ENCODE data around the gene RAPGEF1.

Gene RAPGEF1

GRCh38 chr9:131668057-131668438 is 71.8 kb downstream of the RAPGEF1 start:
- TF ChIP-seq, protein P1, sequence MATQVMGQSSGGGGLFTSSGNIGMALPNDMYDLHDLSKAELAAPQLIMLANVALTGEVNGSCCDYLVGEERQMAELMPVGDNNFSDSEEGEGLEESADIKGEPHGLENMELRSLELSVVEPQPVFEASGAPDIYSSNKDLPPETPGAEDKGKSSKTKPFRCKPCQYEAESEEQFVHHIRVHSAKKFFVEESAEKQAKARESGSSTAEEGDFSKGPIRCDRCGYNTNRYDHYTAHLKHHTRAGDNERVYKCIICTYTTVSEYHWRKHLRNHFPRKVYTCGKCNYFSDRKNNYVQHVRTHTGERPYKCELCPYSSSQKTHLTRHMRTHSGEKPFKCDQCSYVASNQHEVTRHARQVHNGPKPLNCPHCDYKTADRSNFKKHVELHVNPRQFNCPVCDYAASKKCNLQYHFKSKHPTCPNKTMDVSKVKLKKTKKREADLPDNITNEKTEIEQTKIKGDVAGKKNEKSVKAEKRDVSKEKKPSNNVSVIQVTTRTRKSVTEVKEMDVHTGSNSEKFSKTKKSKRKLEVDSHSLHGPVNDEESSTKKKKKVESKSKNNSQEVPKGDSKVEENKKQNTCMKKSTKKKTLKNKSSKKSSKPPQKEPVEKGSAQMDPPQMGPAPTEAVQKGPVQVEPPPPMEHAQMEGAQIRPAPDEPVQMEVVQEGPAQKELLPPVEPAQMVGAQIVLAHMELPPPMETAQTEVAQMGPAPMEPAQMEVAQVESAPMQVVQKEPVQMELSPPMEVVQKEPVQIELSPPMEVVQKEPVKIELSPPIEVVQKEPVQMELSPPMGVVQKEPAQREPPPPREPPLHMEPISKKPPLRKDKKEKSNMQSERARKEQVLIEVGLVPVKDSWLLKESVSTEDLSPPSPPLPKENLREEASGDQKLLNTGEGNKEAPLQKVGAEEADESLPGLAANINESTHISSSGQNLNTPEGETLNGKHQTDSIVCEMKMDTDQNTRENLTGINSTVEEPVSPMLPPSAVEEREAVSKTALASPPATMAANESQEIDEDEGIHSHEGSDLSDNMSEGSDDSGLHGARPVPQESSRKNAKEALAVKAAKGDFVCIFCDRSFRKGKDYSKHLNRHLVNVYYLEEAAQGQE (IDR thresholded peaks at IDR 0.05; ENCODE audit: insufficient replicate concordance, low read depth): no peak
- TF ChIP-seq GABPA (IDR thresholded peaks at IDR 0.05; ENCODE audit: low read depth): no peak
- no peak for TF ChIP-seq SPI1 (IDR thresholded peaks at IDR 0.05; ENCODE audit: borderline replicate concordance, low read depth)
- TF ChIP-seq POLR2AphosphoS5 (IDR thresholded peaks at IDR 0.05; ENCODE audit: low read depth): no peak
- DNase-seq (ENCODE audit: low read depth in 1 of 2, low spot score in 1 of 2): no peak
- no peak overlapping the region for H3K27ac ChIP-seq (replicated peaks)
- no peaks in the 10 kb centered on the region for H3K27me3 ChIP-seq (ENCODE audit: insufficient read depth, poor library complexity, severe bottlenecking)
- no peak overlapping the region for H3K4me3 ChIP-seq (replicated peaks; ENCODE audit: insufficient read depth, low read length)

DNA sequence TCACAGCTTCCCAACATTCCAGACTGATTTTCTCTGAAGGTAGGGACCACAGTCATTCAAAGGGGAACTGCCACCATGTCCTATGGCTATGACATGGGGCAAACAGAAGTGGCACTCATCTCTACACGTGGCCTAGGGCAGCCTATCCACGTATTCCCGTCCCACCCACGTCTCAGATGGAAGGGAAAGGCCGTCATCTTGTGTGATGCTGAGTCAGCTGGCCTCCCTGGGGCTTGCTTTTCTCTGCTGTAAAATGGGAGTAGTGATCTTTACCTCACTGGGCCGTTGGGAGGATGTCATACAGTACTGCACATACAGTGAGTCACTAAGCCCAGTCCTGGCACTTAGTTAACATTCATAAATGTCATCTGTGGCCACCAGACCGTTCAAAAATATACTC is 72.3 kb downstream of the RAPGEF1 start:
- no peaks in the 10 kb centered on the region for H3K27me3 ChIP-seq (ENCODE audit: insufficient read depth, poor library complexity, severe bottlenecking)
- no peak overlapping the region for H3K27ac ChIP-seq (replicated peaks)
- no peak overlapping the region for H3K4me3 ChIP-seq (replicated peaks; ENCODE audit: insufficient read depth, low read length)

DNA sequence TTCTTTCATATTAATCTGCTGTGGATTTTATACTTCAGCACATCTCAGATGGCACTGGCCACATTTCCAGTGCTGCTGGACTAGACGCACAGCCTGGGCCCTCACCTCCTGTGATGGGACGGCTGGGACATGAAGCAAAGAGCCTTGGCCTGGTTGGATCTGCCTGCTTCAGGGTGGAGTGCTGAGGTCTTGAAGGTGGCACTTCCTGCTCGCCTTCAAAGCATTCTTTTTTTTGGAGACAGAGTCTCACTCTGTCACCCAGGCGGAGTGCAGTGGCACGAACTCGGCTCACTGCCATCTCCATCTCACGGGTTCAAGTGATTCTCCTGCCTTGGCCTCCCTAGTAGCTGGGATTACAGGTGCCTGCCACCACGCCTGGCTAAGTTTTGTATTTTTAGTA is 73.1 kb downstream of the RAPGEF1 start:
- no peak overlapping the region for H3K4me3 ChIP-seq (replicated peaks; ENCODE audit: insufficient read depth, low read length)
- DNase-seq (ENCODE audit: low read depth in 1 of 2, low spot score in 1 of 2): no peak
- TF ChIP-seq CTCF (IDR thresholded peaks at IDR 0.05; ENCODE audit: insufficient read depth, low read length): no peak
- H3K27me3 ChIP-seq (ENCODE audit: insufficient read depth, poor library complexity, severe bottlenecking): no peaks in the 10 kb centered on the region
- no peak overlapping the region for H3K27ac ChIP-seq (replicated peaks)

More for the DNA sequence above, 72.3 kb downstream of the RAPGEF1 start:
- DNase-seq (ENCODE audit: low read depth in 1 of 2, low spot score in 1 of 2): no peak
- TF ChIP-seq POLR2AphosphoS5 (IDR thresholded peaks at IDR 0.05; ENCODE audit: low read depth): no peak
- TF ChIP-seq CTCF (IDR thresholded peaks at IDR 0.05; ENCODE audit: insufficient read depth, low read length): no peak
- no peak for TF ChIP-seq GABPA (IDR thresholded peaks at IDR 0.05; ENCODE audit: low read depth)
- TF ChIP-seq SPI1 (IDR thresholded peaks at IDR 0.05; ENCODE audit: borderline replicate concordance, low read depth): no peak
- TF ChIP-seq, protein P1 (IDR thresholded peaks at IDR 0.05; ENCODE audit: insufficient replicate concordance, low read depth): no peak

DNA sequence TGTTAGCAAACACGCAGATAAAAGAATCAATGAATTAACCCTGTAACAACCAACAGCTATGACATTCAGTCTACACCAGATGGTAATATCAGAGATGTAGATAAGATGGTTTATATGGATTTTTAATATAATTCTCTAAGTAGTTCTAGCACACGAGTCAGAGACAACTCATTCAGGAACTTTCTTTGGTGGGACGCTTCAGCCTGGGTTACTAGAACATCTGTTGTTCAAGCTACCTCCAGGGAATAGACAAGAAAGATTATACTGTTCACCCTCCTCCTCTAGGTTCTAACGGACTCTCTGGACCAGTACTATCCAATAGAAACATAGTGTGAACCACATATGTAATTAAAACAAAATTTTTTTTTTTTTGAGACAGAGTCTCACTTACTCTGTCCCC is 73.8 kb downstream of the RAPGEF1 start:
- Histone ChIP-seq H3K4me3 (replicated peaks; ENCODE audit: insufficient read depth, low read length) (no peak overlapping the region), H3K27ac (replicated peaks) (no peak overlapping the region), H3K27me3 (ENCODE audit: insufficient read depth, poor library complexity, severe bottlenecking) (no peaks in the 10 kb centered on the region)
- DNase-seq (ENCODE audit: low read depth in 1 of 2, low spot score in 1 of 2): no peak
- no peak for TF ChIP-seq POLR2AphosphoS5 (IDR thresholded peaks at IDR 0.05; ENCODE audit: low read depth)
- no peak for TF ChIP-seq GABPA (IDR thresholded peaks at IDR 0.05; ENCODE audit: low read depth)
- TF ChIP-seq CTCF (IDR thresholded peaks at IDR 0.05; ENCODE audit: insufficient read depth, low read length): no peak
- TF ChIP-seq SPI1 (IDR thresholded peaks at IDR 0.05; ENCODE audit: borderline replicate concordance, low read depth): no peak
